Prostate gland (tissue), 2 donors: ENCODE results near the gene ZNF763. TPM values are rescaled to one million over a fixed set of nuclear protein-coding genes. Genes with fewer than 3 reads are reported as not detected.

Experiments
- DNase-seq: peaks from one replicate; pipeline ENCODE4 v3.0.0-alpha.2; 2019; ENCODE audit warnings: low spot score
- H3K27ac ChIP-seq, 2 donors: fragments of 200-600 bp; sonication (generic); 2 replicates each; pipeline ENCODE4 v1.5.1; 2017 to 2019
- H3K27me3 ChIP-seq: fragments of 200-600 bp; sonication (generic); replicated peaks from 2 replicates; pipeline ENCODE4 v1.5.1; 2019; ENCODE audit not compliant: insufficient read depth
- H3K36me3 ChIP-seq, 2 donors: fragments of 200-600 bp; sonication (generic); 1 replicate in 1 of 2; 2 replicates in 1 of 2; pipeline versions ENCODE4 v1.5.1 to v1.8.1; 2017 to 2019
- H3K4me1 ChIP-seq: fragments of 200-600 bp; sonication (generic); replicated peaks from 2 replicates; pipeline ENCODE4 v1.5.1; 2019
- H3K4me3 ChIP-seq, 2 donors: fragments of 200-600 bp; sonication (generic); 2 replicates each; pipeline ENCODE4 v1.5.1; 2017 to 2019
- H3K9me3 ChIP-seq: fragments of 200-600 bp; sonication (generic); 2 replicates; pipeline ENCODE4 v1.5.1; 2017
- POLR2A ChIP-seq: fragments of 450-650 bp; IDR thresholded peaks from one replicate; pipeline ENCODE4 v1.6.1; 2016; ENCODE audit warnings: antibody characterized with exemption, mild to moderate bottlenecking
- POLR2AphosphoS5 ChIP-seq: sonication (generic); formaldehyde crosslinking; IDR thresholded peaks from one replicate; pipeline ENCODE4 v1.6.1; 2017; ENCODE audit warnings: antibody characterized with exemption
- WGBS: methylation state at CpG from one replicate; pipeline ENCODE4 v1.1.5; 2018; 5-methylcytosine and 5-hydroxymethylcytosine counted together
- intact Hi-C: fragments of 100-400 bp; cut with DNase I; formaldehyde crosslinking; loops from one replicate; pipeline ENCODE4 v1.14.2; 2022
- total RNA-seq, 2 donors: library from RNA; depleted of rRNA; stranded (reverse); fragments of >200 nt; gene quantifications; one replicate each; pipeline ENCODE4 v1.1.0, GENCODE V29; 2016
- TF ChIP-seq, protein P1 (sequence below), 4 experiments: fragments of 200-600 bp in 2 of 4; fragments of 450-650 bp in 2 of 4; sonication (generic) in 2 of 4; IDR thresholded peaks; 1 replicate in 3 of 4; 2 replicates in 1 of 4; pipeline ENCODE4 v1.5.1; 2016 to 2019; ENCODE audit warnings: antibody characterized with exemption in 4 of 4, mild to moderate bottlenecking in 2 of 4, moderate library complexity in 2 of 4

The ZNF763 gene
- total RNA-seq, 2 donors from 2014 or later: 4.0 to 5.6 TPM

DNA sequence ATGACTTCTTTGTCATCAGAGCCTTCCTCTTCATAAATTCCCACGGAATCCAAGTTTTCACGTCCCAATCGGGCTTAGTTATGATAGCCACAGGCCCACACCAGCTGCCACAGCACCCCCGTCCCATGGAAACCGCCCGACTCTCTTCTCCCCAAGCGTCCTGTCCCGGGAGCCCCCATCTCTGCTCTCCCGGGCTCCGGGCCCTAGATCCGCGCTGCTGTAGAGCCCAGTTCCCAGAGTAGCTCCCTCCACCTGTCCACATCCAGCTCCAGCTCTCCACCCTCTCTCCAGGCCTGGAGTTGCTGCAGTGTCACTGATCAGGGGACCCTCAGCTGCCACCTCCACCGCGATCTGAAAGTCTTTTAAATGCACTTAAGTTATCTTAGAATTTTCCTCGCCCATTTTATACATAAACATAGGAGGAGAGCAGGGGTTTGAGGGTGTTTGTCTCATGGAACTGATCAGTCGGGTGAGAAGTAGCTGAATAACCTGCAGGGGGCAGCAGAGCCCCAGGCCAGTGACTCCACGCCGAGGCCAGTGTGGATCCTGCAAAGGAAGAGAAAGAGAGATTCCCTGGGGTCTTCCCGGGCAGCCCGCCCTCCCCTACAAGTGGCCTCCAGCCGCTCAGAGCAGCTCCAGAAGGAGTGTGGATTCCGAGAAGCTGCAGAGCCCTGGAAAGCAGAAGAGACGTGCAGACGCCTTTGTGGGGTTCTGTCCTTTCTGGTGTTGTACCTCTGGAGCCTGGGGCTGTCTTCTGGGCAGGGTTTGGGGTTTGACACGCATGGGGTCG lies 1.1 kb upstream of the ZNF763 start:
- H3K9me3 ChIP-seq: no peaks in the 10 kb centered on the region
- no peak overlapping the region for H3K4me3 ChIP-seq
- WGBS: 37% methylated on average over 26 of the region's 26 CpGs
- peak overlapping the region; percentile 95 to 97 for H3K27ac ChIP-seq
- intact Hi-C loops: loop anchor here (1.0 to 10.0 kb wide), 2 partner anchors 25 to 181 kb away; partner anchors contain the start of gene ZNF20
- no peak for TF ChIP-seq POLR2AphosphoS5
- TF ChIP-seq, protein P1, sequence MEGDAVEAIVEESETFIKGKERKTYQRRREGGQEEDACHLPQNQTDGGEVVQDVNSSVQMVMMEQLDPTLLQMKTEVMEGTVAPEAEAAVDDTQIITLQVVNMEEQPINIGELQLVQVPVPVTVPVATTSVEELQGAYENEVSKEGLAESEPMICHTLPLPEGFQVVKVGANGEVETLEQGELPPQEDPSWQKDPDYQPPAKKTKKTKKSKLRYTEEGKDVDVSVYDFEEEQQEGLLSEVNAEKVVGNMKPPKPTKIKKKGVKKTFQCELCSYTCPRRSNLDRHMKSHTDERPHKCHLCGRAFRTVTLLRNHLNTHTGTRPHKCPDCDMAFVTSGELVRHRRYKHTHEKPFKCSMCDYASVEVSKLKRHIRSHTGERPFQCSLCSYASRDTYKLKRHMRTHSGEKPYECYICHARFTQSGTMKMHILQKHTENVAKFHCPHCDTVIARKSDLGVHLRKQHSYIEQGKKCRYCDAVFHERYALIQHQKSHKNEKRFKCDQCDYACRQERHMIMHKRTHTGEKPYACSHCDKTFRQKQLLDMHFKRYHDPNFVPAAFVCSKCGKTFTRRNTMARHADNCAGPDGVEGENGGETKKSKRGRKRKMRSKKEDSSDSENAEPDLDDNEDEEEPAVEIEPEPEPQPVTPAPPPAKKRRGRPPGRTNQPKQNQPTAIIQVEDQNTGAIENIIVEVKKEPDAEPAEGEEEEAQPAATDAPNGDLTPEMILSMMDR (IDR thresholded peaks at IDR 0.05): peak; percentile 57 to 73 (median 70)
- DNase-seq: peak; percentile 39
- no peaks in the 10 kb centered on the region for H3K36me3 ChIP-seq
- no peaks in the 10 kb centered on the region for H3K4me1 ChIP-seq
- no peaks in the 10 kb centered on the region for H3K27me3 ChIP-seq

DNA sequence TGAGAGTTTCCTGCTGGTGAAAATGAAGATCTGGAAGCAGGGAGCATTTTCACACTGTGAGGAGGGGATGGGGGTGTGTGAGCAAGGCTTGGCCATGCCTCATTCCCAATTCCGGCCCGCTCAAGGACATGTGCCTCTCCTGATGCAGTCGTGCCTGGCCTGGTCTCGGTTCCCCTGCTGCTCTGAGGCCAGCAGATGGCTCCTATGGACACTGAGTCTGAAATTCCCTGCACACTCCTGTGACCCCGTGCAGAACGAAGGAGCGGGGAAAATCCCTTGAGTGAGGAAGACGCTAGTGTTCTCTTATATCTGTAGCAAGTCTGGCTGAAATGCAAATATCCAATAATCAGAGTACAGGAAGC lies 363 bp upstream of the ZNF763 start:
- Histone ChIP-seq H3K36me3 (no peaks in the 10 kb centered on the region), H3K4me3 (peak overlapping the region; percentile 69 to 71), H3K4me1 (no peaks in the 10 kb centered on the region), H3K27me3 (no peaks in the 10 kb centered on the region), H3K27ac (peak overlapping the region; percentile 95 to 97), H3K9me3 (no peaks in the 10 kb centered on the region)
- intact Hi-C loops: loop anchor here (1.0 to 10.0 kb wide), 2 partner anchors 24 to 180 kb away; partner anchors contain the start of gene ZNF20
- 12% methylated on average over 8 of the region's 8 CpGs for WGBS
- TF ChIP-seq POLR2AphosphoS5: no peak
- TF ChIP-seq, protein P1 (IDR thresholded peaks at IDR 0.05): peak in 1 of 4 experiments; percentile 27
- peak; percentile 10 for DNase-seq

DNA sequence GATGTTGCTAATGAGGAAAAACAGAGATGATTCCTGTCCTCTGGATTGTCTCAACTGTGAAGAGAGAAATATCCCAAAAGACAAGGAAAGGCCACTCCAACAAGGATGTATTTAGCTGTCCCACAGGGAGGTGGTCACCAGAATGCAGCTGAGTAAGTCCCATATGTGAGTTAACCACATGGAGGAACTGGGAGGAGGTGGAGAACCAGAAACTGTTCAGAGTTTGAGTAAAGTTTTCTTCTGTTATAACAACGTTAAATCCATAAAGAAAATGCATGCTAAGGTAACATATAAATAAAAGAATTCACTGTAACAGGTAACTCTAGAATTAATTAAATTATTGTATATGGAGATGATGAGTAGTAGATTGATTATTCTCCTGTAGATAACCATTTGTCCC lies 5.3 kb downstream of the ZNF763 start:
- TF ChIP-seq POLR2A: no peak
- no peak for TF ChIP-seq POLR2AphosphoS5
- TF ChIP-seq, protein P1 (IDR thresholded peaks at IDR 0.05): no peak
- intact Hi-C loops: no loop called here
- no peak for DNase-seq
- 89% methylated on average over 1 of the region's 1 CpG for WGBS
- Histone ChIP-seq H3K4me1 (no peaks in the 10 kb centered on the region), H3K9me3 (no peaks in the 10 kb centered on the region), H3K4me3 (no peak overlapping the region), H3K27ac (no peak overlapping the region), H3K27me3 (no peaks in the 10 kb centered on the region), H3K36me3 (no peaks in the 10 kb centered on the region)

DNA sequence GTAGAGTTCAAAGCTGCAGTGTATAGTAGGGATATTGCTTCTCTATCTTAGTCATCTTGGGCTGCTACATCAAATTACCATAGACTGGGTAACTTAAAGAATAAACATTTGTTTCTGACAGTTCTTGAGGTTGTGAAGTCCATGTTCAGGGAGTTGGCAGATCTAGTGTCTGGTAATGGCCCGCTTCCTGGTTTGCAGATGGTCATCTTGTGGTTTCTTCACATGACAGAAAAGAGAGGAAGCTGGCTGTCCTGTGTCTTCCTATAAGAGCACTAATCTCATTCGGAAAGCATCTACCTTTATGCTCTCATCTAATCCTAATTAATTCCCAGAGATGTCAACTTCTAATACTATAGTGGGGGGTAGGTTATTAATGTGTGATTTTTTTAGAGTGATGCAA lies 6.2 kb downstream of the ZNF763 start:
- H3K4me1 ChIP-seq: no peaks in the 10 kb centered on the region
- no peaks in the 10 kb centered on the region for H3K9me3 ChIP-seq
- intact Hi-C loops: no loop called here
- 92% methylated on average over 2 of the region's 2 CpGs for WGBS
- DNase-seq: no peak
- no peak overlapping the region for H3K27ac ChIP-seq
- no peaks in the 10 kb centered on the region for H3K27me3 ChIP-seq
- H3K4me3 ChIP-seq: no peak overlapping the region
- TF ChIP-seq, protein P1 (IDR thresholded peaks at IDR 0.05): no peak
- no peak for TF ChIP-seq POLR2AphosphoS5
- no peaks in the 10 kb centered on the region for H3K36me3 ChIP-seq
